Right forelimb (tissue), 1 donor: Measurements from ENCODE around the gene ZNF423.

ENCODE experiments used
- DNase-seq: peaks from one replicate; pipeline ENCODE4 v3.0.0-alpha.2; 2018

Gene ZNF423

DNA sequence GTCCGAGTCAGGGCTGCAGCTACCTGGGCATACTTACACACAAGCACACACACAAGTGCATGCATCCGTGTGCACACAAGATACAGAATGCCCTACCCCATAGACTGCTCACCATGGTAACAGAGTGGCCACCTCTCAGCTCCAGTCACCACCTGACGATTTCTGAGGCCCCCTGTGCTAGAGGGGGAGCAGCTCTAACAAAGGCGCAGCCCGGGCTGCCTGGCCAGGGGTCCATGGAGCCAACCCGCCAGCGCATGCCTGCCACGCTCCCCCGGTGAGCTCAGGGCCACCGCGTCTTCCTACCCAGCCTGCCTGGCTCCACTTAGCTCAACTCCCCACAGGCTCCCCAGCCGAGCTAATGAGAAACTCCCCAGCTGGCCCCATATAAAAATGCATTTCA, 75.5 kb downstream of the ZNF423 start:
- DNase-seq, result no peak

DNA sequence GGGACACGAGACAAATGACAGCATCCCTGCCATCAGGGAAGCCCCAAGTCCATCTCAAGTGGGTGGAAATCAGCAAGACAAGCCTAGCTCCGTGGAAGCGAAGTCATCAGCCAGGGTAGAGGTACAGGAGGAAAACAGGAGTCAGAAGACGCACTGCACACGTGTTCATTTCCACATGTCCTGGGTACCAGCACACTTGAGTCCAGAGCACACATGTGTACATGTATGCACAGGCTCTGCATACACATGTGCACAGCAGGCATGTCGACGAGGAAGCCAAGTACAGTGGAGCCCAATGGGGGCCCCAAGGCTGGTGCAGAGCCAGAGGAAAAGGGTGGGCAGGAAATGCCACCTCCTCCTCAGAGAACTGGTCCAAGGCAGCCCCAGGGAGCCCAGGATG, 75.9 kb downstream of the ZNF423 start:
- no peak for DNase-seq

DNA sequence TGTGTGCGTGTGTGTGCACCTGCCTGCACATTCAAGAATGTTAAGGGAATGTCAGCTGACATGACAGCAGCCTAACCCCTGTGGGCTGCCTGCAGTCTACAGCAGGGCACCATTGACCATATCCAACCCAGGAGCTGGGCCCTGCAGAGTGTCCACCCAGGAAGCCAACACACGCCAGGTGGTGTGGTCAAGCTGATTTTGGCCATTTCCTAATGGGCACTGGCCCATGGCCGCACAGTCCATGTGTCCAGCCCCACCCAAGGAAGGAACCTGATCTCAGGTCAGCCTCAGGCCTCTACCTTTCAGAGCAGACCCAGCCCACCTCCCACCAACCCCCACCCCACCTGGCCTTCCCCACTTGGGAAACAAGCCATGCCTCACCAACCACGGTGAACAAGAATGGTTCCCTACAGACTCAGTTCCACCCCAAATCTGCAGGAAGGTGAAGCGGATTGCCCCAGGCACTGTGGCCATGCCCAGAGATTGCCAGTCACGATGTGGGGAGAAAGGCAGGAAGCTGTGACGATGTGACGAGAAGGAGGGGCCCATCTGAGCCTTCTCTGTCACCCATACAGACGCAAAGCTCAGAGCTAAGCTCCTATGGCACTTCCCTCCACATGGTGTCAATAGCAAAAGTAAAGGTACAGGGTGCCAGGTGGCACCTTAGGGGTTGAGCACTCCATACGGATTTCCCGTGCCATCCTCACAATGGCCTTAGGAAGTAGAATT, 77.5 kb downstream of the ZNF423 start:
- DNase-seq, result no peak

DNA sequence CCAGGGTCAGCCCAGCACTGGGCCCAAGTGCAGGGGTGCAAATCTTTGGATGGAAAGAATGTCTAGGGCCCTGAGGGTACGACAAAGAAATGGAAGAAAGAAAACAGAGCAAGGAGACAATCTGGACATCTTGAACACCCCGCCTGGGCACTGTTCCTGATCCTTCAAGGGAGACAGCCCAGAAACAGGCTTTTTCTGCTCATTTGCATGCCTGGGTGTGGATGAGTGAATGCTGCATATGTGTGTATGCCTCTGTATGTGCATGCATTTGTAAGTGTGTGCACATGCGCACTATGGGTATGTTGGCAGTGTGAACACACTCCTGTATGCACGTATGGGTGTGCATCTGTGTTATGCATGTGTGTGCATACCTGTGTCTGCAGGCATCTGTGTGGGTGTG, 79.2 kb downstream of the ZNF423 start:
- no peak for DNase-seq

DNA sequence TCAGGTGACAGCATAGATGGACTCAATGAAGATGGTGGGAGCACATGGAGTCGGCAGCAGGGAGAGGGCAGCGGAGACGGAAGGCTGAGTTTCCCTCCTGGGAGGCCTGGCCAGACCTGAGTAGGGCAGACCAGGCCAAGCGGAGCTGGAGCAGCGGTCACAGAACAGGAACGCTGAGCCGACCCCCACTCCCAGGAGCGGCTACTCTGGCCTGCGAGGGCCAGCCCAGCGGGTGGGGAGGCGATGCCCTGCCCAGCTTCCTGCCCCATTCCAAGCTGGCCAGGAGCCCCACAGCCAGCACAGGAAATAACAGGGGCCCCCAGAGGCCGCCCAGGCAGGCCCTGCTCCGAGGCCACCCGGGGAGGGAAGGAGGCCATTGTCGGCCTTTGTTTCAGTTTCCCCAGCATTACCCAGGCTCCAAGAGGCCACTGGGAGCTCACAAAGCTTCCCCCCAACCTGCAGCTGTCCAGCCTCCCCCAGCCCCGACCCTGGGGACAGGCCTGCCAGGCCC, 79.8 kb downstream of the ZNF423 start:
- DNase-seq, result peak; percentile 62

DNA sequence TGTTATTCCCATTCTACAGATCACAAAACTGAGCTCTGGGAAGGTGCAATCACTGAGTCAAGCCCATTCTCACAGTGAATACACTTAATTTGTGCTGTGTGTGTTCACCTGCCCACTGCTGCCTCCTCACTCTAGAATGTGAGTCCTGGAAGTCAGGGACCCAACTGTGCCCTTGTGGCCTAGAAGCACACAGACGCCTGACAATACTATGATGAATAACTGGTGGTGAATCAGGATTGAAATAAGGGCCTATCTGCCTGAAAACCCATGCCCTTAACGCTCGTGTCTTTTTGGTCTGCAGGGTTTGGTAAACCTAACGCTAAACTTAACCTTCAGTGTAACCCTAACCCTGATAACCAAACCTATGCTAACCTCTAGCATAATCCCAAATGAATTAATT, 80.3 kb downstream of the ZNF423 start:
- DNase-seq, result no peak

DNA sequence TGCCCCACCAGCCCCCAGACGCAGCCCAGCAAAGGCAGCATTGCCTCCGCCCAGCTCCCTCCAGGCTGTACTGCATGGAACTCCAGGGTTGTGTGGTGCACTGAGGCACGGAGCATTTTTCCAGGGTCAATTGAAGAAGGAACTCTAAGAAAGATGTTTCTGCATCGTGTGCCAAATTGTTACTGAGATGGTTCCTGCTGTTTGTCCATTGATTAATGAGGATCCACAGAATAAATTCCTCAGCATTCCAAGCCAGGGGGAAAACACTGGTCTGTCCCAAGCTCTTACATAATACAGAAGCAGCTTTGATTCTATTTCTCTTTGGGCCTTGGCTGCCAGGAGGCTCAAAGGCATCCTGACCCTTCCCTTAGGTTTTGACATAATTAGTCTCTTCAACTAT, 80.9 kb downstream of the ZNF423 start:
- DNase-seq, result no peak

DNA sequence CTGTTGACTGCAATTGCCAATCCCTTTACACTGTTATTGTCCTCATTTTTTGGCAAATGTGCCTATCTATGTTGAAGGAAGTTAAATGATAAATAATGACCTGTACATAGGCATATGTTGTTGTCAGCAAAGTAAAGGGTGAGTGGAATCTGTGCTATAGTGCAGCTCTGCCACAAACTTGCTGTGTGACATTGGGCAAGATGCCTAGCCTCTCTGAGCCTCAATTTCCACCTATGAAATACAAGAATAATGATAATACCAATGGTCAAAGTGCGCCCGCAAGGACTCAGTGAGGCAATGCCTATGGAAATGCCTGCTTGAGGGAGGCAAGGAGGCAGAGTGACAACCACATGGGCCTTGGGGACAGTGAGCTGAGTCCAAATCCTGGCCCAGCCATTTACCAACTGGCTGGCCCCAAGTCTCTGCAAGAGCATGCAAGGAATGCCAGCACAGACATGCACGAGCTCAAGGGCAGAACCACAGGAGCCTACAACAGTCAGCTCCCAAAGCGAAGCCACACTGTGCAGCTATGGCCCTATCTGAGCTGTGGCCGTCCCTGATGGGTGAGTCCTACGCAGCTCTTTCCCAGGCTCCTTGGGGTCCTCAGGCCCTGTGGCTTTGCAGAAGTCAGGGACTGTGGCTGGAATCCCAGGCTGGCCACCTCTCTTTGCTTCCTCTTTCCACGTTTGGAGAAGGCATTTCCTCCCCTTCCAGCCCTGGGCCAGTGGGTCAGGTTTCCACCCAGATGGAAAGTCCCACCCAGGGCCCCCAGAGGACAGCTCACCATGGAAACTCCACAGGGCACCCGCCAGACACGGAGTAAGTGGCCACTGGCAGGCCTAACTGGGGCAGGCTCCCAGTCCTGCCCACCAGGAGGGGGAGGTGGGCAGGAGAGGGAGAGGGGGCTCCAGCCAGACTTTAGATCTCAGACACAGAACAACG, 82.1 kb downstream of the ZNF423 start:
- DNase-seq, result peak; percentile 54

DNA sequence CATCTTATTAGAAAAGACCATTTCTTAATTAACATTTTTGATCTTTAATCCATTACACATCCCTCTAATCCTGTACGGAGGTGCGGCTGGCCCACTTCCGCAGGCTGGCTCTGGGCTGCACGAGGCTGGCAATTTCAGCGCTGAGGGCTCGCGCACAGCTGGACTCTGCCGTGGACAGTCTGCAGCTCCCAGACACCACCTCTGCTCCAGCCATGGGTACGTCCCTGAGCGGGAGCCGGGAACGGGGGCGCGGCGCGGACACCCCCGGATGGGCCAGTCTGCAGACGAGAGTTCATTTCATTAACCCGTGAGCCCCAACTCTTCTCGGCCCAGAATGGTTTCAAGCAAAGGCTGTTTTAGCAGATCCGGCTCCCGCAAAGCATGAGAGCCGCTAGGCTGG, 87.9 kb downstream of the ZNF423 start:
- no peak for DNase-seq

DNA sequence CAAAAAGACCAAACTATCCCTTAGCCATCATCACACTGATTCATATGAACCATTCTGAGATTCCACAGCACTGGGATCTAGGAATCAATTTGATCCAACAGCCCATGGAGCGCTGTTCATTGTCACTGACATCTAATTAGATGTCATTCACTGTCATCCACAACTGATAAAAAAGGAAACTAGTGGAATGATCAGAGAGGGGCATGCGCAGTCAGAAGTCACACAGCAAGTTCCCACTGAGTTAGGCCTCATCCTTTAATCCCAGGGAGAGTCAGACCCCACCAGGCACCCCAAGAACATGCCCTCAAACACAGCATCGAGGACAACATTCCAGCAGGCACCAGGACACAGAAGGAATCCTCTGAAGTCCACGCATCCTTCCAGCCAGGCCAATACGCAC, 88.5 kb downstream of the ZNF423 start:
- DNase-seq, result no peak

DNA sequence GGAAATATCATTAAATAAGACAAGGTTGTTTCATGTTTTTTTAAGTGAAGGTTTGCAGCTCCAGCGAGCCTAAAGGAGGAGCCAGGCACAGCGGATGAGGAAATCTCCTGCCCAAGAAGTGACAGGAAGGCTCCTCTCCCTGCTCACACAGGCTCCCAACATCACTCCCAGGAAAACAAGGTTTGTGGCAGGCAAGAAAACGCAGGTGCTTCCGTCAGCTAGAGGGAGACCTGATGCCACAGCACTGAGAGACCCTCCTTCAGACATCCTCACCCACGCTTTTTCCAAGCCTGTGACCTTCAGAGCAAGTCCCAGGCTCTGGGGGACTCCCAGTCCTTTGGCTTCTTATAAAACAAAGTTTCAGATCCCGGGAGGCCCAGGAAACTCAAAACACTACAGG, 89.7 kb downstream of the ZNF423 start:
- DNase-seq, result no peak

DNA sequence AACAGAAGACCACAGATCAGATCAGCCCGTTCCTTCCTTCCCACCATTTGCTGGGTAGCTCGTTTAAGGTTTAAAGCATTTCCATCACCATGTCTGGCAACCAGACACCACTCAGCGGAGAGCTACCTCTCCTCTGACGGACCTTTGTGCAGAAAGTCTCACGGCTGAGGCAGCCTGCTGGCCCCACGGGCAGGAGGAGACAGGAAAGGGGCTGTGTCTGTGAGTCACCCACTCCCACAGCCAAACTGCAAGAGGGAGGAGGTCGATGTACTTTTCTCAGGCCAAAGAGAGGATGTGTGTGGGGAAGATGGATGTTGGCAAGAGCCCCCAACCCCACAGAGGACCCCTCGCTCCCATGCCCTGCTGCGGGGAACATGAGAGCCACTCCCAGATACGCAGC, 92.1 kb downstream of the ZNF423 start:
- no peak for DNase-seq

DNA sequence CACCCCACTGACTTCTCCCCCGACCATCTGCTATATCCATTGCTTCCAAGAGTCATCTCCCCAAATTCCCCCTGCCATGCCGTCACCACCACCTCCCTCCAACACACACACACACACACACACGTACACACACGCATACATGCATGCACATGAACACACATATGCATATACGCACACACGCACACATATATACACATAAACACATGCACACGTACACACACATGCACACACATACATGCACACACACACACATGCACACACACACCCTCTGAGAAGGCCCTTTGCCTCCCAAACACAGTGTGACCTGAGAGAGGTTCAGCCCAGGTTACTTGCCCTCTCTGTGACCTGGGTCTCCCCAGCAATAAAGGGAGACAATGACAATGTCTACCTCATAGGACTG, 95.1 kb downstream of the ZNF423 start:
- no peak for DNase-seq

DNA sequence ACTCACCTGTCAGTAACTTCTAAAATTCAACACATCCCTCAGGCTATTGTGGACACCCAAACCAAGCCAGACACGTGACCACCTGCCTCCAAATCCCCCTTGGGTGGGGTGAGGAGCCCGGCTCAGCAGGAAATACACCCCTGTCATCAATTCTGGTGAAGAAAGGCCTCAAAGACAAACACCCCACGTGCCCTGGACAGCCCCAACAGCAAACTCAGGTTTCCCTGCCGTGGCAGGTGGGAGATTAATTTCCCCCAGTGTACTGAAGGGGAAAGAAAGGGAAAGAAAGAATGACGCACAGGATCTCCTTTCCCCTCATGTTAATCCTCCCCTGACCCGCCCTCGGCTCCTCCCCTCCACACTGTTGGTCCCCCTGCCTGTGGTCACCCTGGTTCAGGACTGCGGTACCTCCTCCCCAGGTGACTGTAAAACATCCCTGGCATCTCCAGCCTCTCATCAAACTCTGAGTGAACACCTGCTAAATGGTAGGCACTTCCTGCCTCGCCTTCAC, 98.3 kb downstream of the ZNF423 start:
- DNase-seq, result no peak

DNA sequence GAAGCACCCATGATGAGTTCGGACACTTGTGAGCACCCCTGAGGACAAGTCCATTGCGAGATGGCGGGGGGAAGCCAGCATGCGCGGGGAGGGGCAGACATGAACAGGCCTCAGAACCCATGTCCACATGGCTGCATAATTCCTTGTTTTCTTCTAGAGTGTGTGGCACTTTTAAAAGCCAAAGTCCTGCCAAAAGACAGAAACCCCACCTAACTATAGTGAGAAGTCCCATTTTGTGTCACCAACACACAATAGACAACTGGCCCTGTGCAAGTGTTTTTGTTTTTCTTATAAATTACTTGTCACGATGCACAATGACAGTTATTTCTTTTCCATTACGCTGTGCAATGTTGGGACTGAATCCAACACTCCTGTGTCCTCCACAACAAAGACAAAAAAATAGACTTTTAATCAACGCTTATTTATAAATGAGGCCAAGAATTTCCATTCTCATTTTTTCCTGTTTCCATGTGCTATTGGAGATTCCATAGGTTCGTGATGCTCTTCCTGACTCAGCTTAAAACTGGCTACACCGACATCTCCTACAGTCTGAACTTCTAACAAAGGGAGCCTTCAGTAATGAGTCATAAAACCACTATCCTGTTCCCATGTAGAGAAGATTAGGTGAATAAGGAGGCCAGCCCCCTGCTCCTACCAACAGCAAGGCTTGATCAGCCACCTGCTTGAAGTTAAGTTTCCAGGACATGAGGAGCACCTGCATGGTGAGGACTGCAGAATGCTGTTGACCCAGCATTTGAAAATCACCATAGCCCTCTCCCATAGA, 98.9 kb downstream of the ZNF423 start:
- no peak for DNase-seq

DNA sequence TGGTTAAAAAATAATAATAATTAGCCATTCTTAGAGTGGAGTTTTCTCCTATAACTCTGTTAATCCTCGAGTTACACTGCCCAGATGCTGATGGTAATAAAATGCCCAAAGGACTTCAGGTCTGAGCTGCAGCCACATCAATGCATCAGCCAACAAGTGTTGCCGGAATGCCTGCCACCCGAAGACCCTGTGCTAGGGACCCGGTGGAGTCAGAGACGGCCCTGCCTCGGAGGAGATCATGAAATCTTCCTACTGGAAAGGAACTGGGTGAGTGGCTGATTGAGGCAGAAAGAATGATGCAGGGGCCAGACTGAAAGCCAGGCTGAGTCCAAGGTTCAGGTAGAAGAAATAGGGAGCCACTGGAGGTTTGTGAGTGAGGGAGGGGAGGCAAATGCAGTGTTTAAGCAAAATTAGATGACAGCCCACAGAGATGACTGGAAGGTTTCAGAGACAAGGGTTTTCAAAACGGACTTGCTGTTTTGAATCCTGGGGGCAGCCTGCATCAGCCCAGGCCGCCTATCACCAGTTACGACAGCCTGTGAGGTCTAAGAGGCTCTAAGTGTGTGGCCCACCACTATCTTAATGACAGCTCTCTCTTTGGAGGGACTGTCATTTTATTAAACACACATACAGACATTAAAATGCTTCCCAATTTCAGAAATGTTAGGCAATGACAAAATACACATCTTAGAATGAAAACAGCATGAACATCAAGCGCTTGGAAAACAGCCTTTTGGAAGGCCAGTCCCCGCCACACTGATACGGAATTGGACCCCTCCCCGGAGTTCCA, 100.0 kb downstream of the ZNF423 start:
- no peak for DNase-seq

DNA sequence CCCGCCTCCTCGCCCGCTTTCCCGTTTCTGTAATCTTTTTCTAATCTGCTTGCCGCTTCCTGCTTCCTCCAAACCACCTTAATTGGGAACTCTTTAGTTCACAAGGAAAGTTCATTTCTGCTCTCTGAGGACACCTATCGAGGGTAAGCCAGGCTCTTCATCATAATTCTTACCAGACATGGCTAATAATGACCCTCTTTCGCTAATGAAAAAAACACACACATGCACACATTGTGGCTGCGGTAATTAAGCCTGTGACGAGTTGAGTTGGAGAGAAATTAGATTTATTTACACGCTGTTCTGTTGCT, 100.6 kb downstream of the ZNF423 start:
- DNase-seq, result no peak

DNA sequence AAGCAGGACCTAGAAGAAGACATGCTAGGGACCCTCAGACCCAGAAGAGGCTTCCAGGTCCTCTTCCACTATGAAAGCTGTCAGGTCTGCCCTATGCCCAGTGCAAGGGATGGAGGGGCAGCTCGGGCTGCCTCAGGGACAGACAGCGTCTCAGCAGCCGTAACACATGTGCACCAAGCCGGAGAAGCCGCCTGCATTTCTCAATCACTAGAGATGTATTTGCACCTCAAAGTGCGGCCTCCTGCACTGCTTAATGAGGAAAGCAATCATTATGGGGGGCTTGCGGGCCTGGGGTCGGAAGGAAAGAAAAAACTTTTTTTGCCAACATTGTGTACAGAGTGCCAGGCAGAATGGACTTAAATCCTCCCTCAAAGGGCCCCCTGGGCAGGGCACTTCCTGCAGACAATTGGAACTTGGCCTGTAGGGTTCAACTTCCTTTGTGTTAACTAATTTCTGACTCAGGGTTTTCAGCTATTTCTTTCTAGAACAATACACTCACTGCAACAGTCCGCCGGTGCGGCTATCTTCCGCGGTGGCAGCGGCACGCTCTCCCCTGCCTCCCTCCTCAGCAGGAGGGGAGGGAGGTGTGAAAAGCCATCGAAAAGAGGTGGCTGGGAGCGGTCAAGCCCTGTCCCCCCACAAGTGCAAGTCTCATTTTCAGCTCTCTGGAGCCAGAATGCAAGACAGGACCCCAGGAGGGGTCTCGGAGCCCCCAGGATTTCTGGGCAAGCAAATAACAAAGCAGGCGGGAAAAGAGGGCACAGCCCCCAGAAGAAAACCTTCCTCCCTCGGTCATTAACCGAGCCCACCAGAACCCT, 101.2 kb downstream of the ZNF423 start:
- DNase-seq, result no peak

DNA sequence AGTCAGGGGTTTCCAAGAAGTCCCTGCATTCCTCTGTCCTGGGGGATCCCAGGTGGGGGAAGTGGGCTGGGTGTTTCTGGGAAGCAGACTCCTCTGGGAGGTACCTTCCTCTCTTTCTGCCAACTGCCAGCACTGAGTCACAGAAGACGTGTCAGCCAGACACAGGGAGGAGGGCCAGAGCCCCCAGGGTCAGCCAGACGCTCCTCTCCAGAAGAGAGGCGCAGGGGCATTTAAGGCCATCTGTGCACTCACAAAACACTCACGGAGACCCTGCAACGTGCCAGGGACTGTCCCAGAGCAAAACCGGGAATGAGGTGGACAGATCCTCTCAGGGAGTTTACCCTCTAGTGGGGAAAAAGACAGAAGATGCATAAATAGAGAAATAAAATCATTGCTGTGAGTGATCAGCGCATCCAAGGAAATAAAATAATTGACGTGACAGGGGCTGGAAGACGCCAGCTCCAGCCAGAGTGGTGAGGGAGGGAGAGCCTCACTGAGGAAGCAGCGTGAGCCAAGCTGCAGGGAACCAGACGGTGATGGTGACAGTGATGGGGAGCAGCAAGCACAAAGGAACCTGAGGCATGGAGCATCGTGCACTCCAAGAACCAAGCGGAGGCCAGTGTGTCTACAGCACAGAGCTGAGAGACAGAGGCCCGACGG, 105.4 kb downstream of the ZNF423 start:
- DNase-seq, result no peak

DNA sequence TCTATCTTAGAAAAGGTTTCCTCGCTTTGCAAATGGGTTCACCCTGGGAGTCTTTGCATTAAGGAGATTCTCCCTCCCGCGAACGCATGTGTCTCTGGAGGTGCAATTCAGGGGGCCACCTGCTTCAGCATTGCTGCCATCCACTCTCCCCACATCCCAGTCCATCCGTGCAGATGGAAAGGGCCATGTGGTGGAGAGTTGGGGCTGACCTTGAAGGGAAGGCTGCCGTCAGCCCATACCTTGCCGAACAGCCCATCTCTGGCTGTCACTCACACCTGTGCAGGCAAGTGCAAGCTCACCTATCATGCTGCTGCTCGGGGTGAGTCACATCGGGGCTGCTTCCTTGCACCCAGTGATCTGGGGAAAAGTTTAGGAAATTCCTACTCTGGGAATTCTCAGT, 106.1 kb downstream of the ZNF423 start:
- DNase-seq, result no peak

DNA sequence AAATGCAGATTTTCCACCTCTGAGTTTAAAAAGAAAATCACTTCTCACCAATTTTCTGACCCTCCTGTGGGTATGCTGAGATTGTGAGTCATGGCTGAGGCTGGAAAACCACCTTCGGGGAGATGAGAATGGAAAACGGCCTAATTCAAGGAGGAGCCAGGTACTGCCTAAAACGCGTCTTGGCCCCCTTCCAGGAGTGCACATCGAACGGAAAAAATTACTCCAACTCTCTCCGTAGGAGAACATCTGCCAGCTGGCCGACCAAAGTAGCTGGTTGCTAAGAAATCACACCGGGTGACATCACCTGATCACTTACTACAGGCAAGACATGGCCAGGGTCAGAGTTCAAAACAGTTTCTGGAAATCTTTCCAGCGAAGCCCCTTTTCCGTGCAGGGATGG, 107.6 kb downstream of the ZNF423 start:
- DNase-seq, result peak; percentile 79
